ENCODE data around the gene ANKS3.

The ANKS3 gene

DNA sequence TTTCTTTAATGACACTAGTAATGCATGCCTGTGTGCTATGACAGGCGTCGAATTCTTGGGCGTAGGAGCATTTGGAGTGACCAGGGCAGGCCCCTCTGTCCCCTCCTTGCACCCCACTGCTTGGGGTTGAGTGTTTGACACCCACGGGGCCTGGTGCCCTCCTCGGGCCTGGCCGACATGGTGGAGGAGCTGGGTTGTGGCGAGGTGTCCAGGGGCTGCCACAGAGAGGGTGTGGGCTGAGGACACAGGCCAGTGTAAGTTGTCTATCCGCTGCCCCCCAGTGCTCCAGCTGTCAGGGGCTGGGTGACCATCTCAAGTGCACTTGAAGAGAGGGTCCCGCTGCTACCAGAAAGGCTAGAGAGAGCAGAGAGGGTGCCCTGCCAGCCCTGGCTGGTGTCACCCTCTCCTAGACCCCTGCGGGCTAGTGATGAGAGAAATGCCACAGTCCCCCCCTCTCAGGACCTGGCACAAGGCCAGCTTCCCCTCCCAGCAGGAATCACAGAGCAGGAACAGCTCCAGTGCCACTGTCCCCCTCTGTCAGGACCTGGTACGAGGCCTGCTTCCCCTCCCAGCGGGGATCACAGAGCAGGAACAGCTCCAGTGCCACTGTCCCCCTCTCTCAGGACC lies 79.0 kb downstream of the ANKS3 start:
- DNase-seq (ENCODE audit: insufficient read length, low spot score): no peak
- no peak for FAIRE-seq

DNA sequence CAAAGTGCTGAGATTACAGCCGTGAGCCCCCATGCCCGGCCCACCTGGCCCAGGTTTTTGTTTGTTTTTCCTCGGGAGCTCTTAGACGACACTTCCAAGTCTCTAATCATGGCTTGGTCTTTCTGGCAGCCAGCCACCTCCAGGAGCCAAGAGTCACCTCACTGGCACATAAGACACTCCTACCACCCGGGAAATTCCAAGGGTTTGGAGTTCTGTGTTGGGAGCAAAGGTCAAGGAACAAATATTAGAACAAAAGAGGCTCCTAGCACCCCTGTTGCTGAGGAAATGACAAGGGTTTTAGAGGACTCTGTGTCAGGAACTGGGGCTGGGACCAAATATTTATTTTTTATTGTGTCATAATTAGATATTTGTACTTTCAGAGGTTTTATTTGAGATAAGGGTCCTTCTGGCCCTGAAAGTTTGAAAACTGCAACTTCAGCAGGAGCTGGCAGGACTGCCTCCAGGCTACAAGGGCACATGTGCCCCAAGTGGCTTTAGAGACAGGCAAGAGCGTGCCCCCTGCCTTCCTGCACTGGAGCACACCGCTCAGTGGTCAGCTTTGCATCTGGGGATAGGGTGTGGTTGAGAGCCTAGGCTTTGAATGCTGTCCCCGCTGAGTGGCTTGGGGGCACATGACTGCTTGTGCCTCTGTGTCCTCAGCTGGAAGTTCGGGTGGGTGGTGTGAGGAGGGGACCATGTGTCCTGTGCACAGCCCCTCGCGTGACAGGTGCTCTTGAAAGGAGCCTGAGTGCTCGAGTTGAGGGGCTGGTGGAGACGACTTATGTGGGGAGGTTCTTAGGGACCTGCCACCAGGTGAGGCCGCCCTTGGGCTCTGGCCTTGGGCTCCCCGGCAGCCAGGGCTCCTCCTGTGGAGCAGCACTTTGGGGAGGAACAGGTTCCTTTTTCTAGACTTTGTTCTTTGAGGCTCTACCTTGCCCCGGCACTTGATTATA lies 79.8 kb downstream of the ANKS3 start:
- DNase-seq (ENCODE audit: insufficient read length, low spot score) (no peak), FAIRE-seq (no peak)

DNA sequence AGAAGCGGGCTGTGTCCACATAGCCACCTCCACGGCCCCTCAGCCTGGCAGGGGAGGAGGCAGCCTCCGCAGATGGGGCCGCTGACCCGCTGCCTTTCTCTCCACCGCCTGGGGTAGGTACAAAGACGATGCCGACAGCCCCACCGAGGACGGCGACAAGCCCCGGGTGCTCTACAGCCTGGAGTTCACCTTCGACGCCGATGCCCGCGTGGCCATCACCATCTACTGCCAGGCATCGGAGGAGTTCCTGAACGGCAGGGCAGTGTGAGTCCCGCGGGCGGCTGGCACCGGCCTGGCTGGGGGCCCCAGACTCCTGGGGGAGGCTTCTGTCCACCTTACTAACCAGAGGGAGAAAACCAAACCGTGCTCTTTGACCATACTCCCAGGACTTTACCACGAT lies 81.5 kb downstream of the ANKS3 start:
- FAIRE-seq: no peak
- no peak for DNase-seq (ENCODE audit: insufficient read length, low spot score)

DNA sequence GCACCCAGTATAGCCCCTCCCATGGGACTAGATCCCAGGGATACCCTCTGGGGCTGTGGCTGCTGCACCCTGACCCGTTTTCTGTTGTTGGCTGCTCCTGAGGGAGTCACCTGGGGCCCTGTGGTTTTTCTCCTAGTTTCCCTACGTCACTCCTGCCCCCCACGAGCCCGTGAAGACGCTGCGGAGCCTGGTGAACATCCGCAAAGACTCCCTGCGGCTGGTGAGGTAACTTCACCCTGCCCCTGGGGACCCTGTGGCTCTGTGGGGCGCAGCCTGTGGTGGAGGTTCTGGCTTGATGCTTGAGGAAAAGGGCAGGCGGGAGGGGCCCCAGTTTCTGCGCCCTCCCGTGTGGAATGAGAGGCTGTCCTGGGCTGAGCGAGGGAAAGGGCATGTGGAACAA lies 82.2 kb downstream of the ANKS3 start:
- FAIRE-seq (no peak), DNase-seq (ENCODE audit: insufficient read length, low spot score) (no peak)

- peak; percentile 71 for DNase-seq (ENCODE audit: insufficient read length, low spot score)
- peak; percentile 40 for FAIRE-seq
These were observed 83.5 kb downstream of the ANKS3 start for GRCh38 chr16:4650443-4651074.

- no peak for FAIRE-seq
- DNase-seq (ENCODE audit: insufficient read length, low spot score): no peak
These were observed 84.2 kb downstream of the ANKS3 start for GRCh38 chr16:4649744-4650442.

DNA sequence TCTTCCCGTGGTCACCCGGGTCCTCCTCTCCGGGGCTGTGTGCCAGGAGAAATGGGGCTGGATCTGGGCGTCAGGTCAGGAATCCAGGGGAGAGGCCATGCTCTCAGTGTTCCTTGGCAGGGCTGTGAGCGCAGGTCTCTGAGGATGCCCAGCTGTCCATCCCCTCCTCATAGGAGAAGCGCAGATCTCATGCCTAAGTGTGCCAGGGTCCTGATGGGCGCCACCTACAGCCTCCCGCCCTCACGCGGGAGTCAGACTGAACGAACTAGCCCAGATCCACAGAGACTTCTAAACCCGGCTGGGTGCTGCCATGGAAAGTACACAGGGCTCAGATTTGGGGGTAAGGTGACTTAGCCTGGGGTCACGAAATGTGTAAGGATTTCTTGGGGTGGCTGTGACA lies 85.2 kb downstream of the ANKS3 start:
- no peak for FAIRE-seq
- DNase-seq (ENCODE audit: insufficient read length, low spot score): no peak

DNA sequence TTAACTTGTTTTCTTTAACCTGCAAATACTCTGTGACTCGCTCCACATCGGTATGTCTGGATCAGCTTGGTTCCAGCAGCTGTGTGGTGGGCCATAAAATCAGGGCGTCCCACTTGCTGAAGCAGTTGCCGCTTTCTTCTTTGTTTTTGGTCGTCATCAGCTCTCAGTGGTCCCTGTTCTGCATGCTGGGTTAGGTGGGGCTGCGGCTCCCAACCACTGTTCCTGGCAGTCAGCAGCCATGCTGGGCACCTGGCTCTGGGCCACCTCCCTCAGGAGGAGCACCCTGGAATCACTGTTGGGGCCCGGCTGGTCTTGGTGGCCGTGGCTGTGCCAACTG lies 86.5 kb downstream of the ANKS3 start:
- FAIRE-seq (no peak), DNase-seq (ENCODE audit: insufficient read length, low spot score) (no peak)

- no peak for FAIRE-seq
These were observed 87.1 kb downstream of the ANKS3 start for GRCh38 chr16:4646773-4647643.

More at GRCh38 chr16:4646773-4647643, 87.1 kb downstream of the ANKS3 start:
- no peak for DNase-seq (ENCODE audit: insufficient read length, low spot score)

Measured in HTR-8/SVneo (cell line).